ENCODE data around the gene HSD11B2. TPM values are rescaled to one million over a fixed set of nuclear protein-coding genes. Genes with fewer than 3 reads are reported as not detected.

The HSD11B2 gene
- total RNA-seq, 1 experiment from 2014 or later: 5.3 TPM

DNA sequence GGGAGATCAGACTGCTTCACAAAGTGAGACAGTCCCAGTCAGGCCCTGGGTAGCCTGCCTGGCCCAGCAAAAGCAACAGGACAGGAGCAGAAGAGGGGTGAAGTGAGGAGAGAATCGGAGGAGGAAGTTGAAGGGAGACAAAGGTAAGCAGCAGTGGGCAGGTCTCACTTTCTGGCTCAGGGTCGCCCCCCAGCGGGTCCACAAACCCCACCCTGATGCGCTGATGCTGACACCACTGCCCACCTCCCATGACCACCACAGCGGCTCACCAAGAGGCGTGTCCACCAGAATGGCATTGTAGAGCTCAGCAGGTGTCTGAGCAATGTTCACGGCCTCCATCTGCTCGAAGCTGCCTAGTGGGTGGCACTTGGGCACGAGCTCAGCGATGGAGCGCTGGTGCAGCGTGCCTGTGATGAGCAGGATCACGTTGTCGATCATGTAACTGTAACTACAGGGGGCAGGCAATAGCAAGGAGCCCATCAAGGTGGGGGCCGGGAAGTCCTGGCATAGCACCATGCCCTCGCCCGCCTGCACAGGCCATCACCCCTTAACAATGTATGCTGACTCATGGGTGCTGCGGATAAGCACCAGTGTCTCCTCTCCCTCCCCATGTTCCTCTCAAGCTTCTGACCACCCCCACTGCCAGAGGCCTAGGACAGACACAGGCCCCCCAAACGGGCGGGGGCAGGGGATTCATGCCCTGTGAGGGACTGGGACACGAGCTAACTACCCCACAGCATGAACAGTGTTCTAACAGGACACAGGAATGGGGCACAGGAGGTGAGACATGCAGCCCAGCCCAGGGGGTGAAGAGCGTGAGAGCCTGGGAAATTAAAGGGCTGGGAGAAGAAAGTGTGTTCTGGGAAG is 13.6 kb downstream of the HSD11B2 start:
- Histone ChIP-seq H3K4me1 (replicated peaks; ENCODE audit: insufficient read depth) (no peaks in the 10 kb centered on the region), H3K9me2 (ENCODE audit: insufficient read depth) (no peaks in the 10 kb centered on the region), H4K20me1 (ENCODE audit: insufficient read depth) (peaks cover 5% of the 10 kb centered on the region), H3K4me3 (no peak overlapping the region), H3K9me3 (ENCODE audit: insufficient read depth, low read depth) (no peaks in the 10 kb centered on the region), H2AFZ (no peak overlapping the region), H3K79me2 (ENCODE audit: low read depth) (no peaks in the 10 kb centered on the region), H3K27me3 (ENCODE audit: insufficient read depth, low read depth) (no peaks in the 10 kb centered on the region), H3F3A (ENCODE audit: insufficient read depth, low read depth) (no peaks in the 10 kb centered on the region), H3K36me3 (ENCODE audit: low read depth) (no peaks in the 10 kb centered on the region), H3K27ac (no peak overlapping the region), H3K4me2 (no peak overlapping the region)
- TF ChIP-seq CTCF (conservative IDR thresholded peaks at IDR 0.05) (no peak), EZH2 (IDR thresholded peaks at IDR 0.05; ENCODE audit: low read depth) (no peak)
- ChIA-PET POLR2A (ENCODE audit: unreplicated experiment) (interaction anchor here (0.6 kb wide), 1 partner anchor 27 kb away, joined by 3 read pairs; no protein-coding TSS in a partner anchor), CTCF (no interaction called here)
- DNase-seq: no peak
- intact Hi-C loops (cut with micrococcal nuclease; ENCODE audit: unreplicated experiment): no loop called here
- BruUV-seq (replicated peaks): no TSS peak

- H3K9me2 ChIP-seq (ENCODE audit: insufficient read depth): no peaks in the 10 kb centered on the region
- no peak overlapping the region for H3K4me3 ChIP-seq
- H3F3A ChIP-seq (ENCODE audit: insufficient read depth, low read depth): no peaks in the 10 kb centered on the region
- CTCF ChIA-PET: interaction anchor here (0.5 kb wide), 1 partner anchor 71 kb away, joined by 15 read pairs; no protein-coding TSS in a partner anchor
- no peaks in the 10 kb centered on the region for H3K9me3 ChIP-seq (ENCODE audit: insufficient read depth, low read depth)
- H4K20me1 ChIP-seq (ENCODE audit: insufficient read depth): peaks cover 8% of the 10 kb centered on the region
- no peak for TF ChIP-seq EZH2 (IDR thresholded peaks at IDR 0.05; ENCODE audit: low read depth)
- TF ChIP-seq CTCF (conservative IDR thresholded peaks at IDR 0.05): no peak
- no peak overlapping the region for H3K27ac ChIP-seq
- POLR2A ChIA-PET (ENCODE audit: unreplicated experiment): no interaction called here
- no peaks in the 10 kb centered on the region for H3K36me3 ChIP-seq (ENCODE audit: low read depth)
- H3K79me2 ChIP-seq (ENCODE audit: low read depth): no peaks in the 10 kb centered on the region
- DNase-seq: no peak
- no TSS peak for BruUV-seq (replicated peaks)
- no peak overlapping the region for H3K4me2 ChIP-seq
- H3K27me3 ChIP-seq (ENCODE audit: insufficient read depth, low read depth): no peaks in the 10 kb centered on the region
- intact Hi-C loops (cut with micrococcal nuclease; ENCODE audit: unreplicated experiment): no loop called here
- H2AFZ ChIP-seq: no peak overlapping the region
- H3K4me1 ChIP-seq (replicated peaks; ENCODE audit: insufficient read depth): no peaks in the 10 kb centered on the region
Measured at GRCh38 chr16:67445126-67445426, 14.2 kb downstream of the HSD11B2 start.

GRCh38 chr16:67445441-67445912 is 14.6 kb downstream of the HSD11B2 start:
- no peaks in the 10 kb centered on the region for H3K79me2 ChIP-seq (ENCODE audit: low read depth)
- H3F3A ChIP-seq (ENCODE audit: insufficient read depth, low read depth): no peaks in the 10 kb centered on the region
- no peak for DNase-seq
- H3K9me2 ChIP-seq (ENCODE audit: insufficient read depth): no peaks in the 10 kb centered on the region
- H3K4me2 ChIP-seq: no peak overlapping the region
- POLR2A ChIA-PET (ENCODE audit: unreplicated experiment): no interaction called here
- BruUV-seq (replicated peaks): no TSS peak
- no peak overlapping the region for H2AFZ ChIP-seq
- H3K4me3 ChIP-seq: no peak overlapping the region
- H3K27ac ChIP-seq: no peak overlapping the region
- H3K9me3 ChIP-seq (ENCODE audit: insufficient read depth, low read depth): no peaks in the 10 kb centered on the region
- no peaks in the 10 kb centered on the region for H3K36me3 ChIP-seq (ENCODE audit: low read depth)
- peaks cover 8% of the 10 kb centered on the region for H4K20me1 ChIP-seq (ENCODE audit: insufficient read depth)
- intact Hi-C loops (cut with micrococcal nuclease; ENCODE audit: unreplicated experiment): no loop called here
- TF ChIP-seq EZH2 (IDR thresholded peaks at IDR 0.05; ENCODE audit: low read depth) (no peak), CTCF (conservative IDR thresholded peaks at IDR 0.05) (no peak)
- H3K4me1 ChIP-seq (replicated peaks; ENCODE audit: insufficient read depth): no peaks in the 10 kb centered on the region
- CTCF ChIA-PET: interaction anchor here (0.5 kb wide), 1 partner anchor 72 kb away, joined by 15 read pairs; no protein-coding TSS in a partner anchor
- H3K27me3 ChIP-seq (ENCODE audit: insufficient read depth, low read depth): no peaks in the 10 kb centered on the region

All from PC-9 (cell line).